ENCODE results near the gene SLC24A3. TPM values are rescaled to one million over a fixed set of nuclear protein-coding genes. Genes with fewer than 3 reads are reported as not detected.

SLC24A3 gene
- total and polyA plus RNA-seq, 2 of the 13 experiments (the other 11 are each of a cell fraction or from before 2014, with no cell fraction given), result not detected

GRCh38 chr20:19473216-19473921 lies 260.9 kb downstream of the SLC24A3 start:
- H4K20me1 ChIP-seq (ENCODE audit: insufficient read depth, low read length), result no peaks in the 10 kb centered on the region
- TF ChIP-seq ZNF550 (CRISPR knock-in tag; IDR thresholded peaks at IDR 0.05; ENCODE audit: borderline replicate concordance) (no peak), HMG20A (CRISPR knock-in tag; IDR thresholded peaks at IDR 0.05; ENCODE audit: borderline replicate concordance) (no peak), ZNF569 (CRISPR knock-in tag; IDR thresholded peaks at IDR 0.05; ENCODE audit: borderline replicate concordance) (no peak), NR2F6 (IDR thresholded peaks at IDR 0.05) (no peak), NR2F6 (CRISPR knock-in tag; IDR thresholded peaks at IDR 0.05) (no peak), CSRNP1 (CRISPR knock-in tag; IDR thresholded peaks at IDR 0.05) (no peak), ZNF878 (CRISPR knock-in tag; IDR thresholded peaks at IDR 0.05) (no peak), HMG20B (CRISPR knock-in tag; conservative IDR thresholded peaks at IDR 0.05) (no peak), NFIB (CRISPR knock-in tag; IDR thresholded peaks at IDR 0.05; ENCODE audit: borderline replicate concordance) (no peak), KAT7 (CRISPR knock-in tag; IDR thresholded peaks at IDR 0.05; ENCODE audit: borderline replicate concordance) (no peak), ZNF136 (CRISPR knock-in tag; IDR thresholded peaks at IDR 0.05; ENCODE audit: low read depth) (no peak), ZNF770 (CRISPR knock-in tag; IDR thresholded peaks at IDR 0.05) (no peak), TFDP1 (CRISPR knock-in tag; IDR thresholded peaks at IDR 0.05; ENCODE audit: borderline replicate concordance) (no peak), ZBTB4 (CRISPR knock-in tag; IDR thresholded peaks at IDR 0.05; ENCODE audit: borderline replicate concordance) (no peak)

More at GRCh38 chr20:19473216-19473921, 260.9 kb downstream of the SLC24A3 start:
- Histone ChIP-seq H3K36me3 (replicated peaks in 1 of 2; ENCODE audit: control insufficient read depth in 1 of 2, insufficient read depth in 2 of 2, low read length in 2 of 2) (no peaks in the 10 kb centered on the region), H3K4me2 (ENCODE audit: low read depth, low read length) (no peak overlapping the region), H3K27me3 (ENCODE audit: control insufficient read depth in 1 of 2, insufficient read depth in 2 of 2, low read length in 2 of 2) (peaks cover 4 to 46% of the 10 kb centered on the region in 2 experiments; a peak in 2 of 5 replicates), H2AFZ (ENCODE audit: low read length) (no peak overlapping the region), H3K9me3 (ENCODE audit: low read length) (no peaks in the 10 kb centered on the region), H3K79me2 (ENCODE audit: insufficient read depth, low read length) (no peaks in the 10 kb centered on the region), H3K4me3 (replicated peaks in 1 of 3; ENCODE audit: insufficient read depth in 1 of 3, low read depth in 2 of 3, low read length in 3 of 3) (no peak overlapping the region), H3K9ac (ENCODE audit: insufficient read depth, low read depth, low read length) (no peak overlapping the region), H3K4me1 (ENCODE audit: insufficient read depth, low read length) (no peaks in the 10 kb centered on the region), H3K27ac (ENCODE audit: extremely low read length, insufficient read depth, low read length) (no peak overlapping the region)
- BruUV-seq (replicated peaks), result no TSS peak
- WGBS (ENCODE audit: low lambda C conversion rate), result 21% methylated on average over 8 of the region's 8 CpGs
- no peak for DNase-seq (ENCODE audit: low spot score)
- ChIA-PET POLR2A (no interaction called here), CTCF (ENCODE audit: low intra/inter-chr PET ratio, low total read pairs) (no interaction called here)
- in situ Hi-C loops (cut with HindIII; ENCODE audit: extremely low pct_ligation_motif_present, low pct_unique_long_range_greater_than_20kb), result no loop called here
- no peak for FAIRE-seq
- no peak for ATAC-seq
- intact Hi-C loops (cut with micrococcal nuclease; ENCODE audit: unreplicated experiment), result no loop called here
